IMR-90 (cell line): Measurements from ENCODE around the gene GPBAR1. TPM values are rescaled to one million over a fixed set of nuclear protein-coding genes. Genes with fewer than 3 reads are reported as not detected.

ENCODE experiments used
- ATAC-seq: fragments of 200-7000 bp; cut with Tn5 transposase; 2 replicates; pipeline ENCODE4 v1.9.1; 2020; ENCODE audit warnings: low read depth, mild to moderate bottlenecking, moderate library complexity
- BruUV-seq: library from RNA; stranded (reverse); fragments of 400-500 nt; replicated peaks from 2 replicates; lab custom pipeline; 2021; lab: Mats Ljungman, UMichigan
- CTCF ChIA-PET: fragments of 300-600 bp; formaldehyde crosslinking; extraction: SDS; loops from one replicate; lab custom pipeline; 2021; ENCODE audit warnings: antibody characterized with exemption; lab: Yijun Ruan, JAX
- POLR2A ChIA-PET: fragments of 300-600 bp; sonication (Branson Sonifier 250); formaldehyde crosslinking; loops from one replicate; lab custom pipeline; 2022; ENCODE audit warnings: antibody characterized with exemption; ENCODE audit not compliant: unreplicated experiment; lab: Charles Lee
- DNase-seq: peaks from one replicate; pipeline ENCODE4 v3.0.0; 2013
- H2AFZ ChIP-seq: replicated peaks from 2 replicates; pipeline ENCODE3; 2013; ENCODE audit warnings: low read length, mild to moderate bottlenecking; ENCODE audit not compliant: poor library complexity
- H2AK5ac ChIP-seq: 2 replicates; pipeline ENCODE4 v1.6.1; 2013; ENCODE audit warnings: low read depth, low read length, inconsistent platforms
- H2AK9ac ChIP-seq: replicated peaks from 2 replicates; pipeline ENCODE3; 2013; ENCODE audit warnings: mild to moderate bottlenecking, low read depth, low read length, moderate library complexity; ENCODE audit not compliant: poor library complexity
- H2BK120ac ChIP-seq: 2 replicates; pipeline ENCODE4 v1.6.1; 2013; ENCODE audit warnings: low read depth, low read length, inconsistent platforms
- H2BK15ac ChIP-seq: 3 replicates; pipeline ENCODE4 v1.6.1; 2013; ENCODE audit warnings: low read depth, low read length, inconsistent platforms
- H2BK20ac ChIP-seq: 2 replicates; pipeline ENCODE4 v1.6.1; 2013; ENCODE audit warnings: low read depth, mild to moderate bottlenecking, inconsistent platforms, low read length, moderate library complexity
- H2BK5ac ChIP-seq: 2 replicates; pipeline ENCODE4 v1.6.1; 2013; ENCODE audit warnings: mild to moderate bottlenecking, low read depth, low read length, inconsistent platforms; ENCODE audit not compliant: poor library complexity, severe bottlenecking
- H3K14ac ChIP-seq: replicated peaks from 2 replicates; pipeline ENCODE4 v1.6.1; 2013; ENCODE audit warnings: low read depth, low read length, inconsistent platforms
- H3K18ac ChIP-seq: 2 replicates; pipeline ENCODE4 v1.6.1; 2013; ENCODE audit warnings: low read depth, low read length, control low read depth
- H3K23ac ChIP-seq: 2 replicates; pipeline ENCODE4 v1.6.1; 2013; ENCODE audit warnings: low read depth, low read length, inconsistent platforms
- H3K27ac ChIP-seq: 2 replicates; pipeline ENCODE4 v1.5.1; 2013; ENCODE audit warnings: mild to moderate bottlenecking, control low read depth, low read length; ENCODE audit not compliant: insufficient read depth
- H3K27me3 ChIP-seq: 2 replicates; pipeline ENCODE4 v1.6.1; 2013; ENCODE audit warnings: low read length; ENCODE audit not compliant: control insufficient read depth, insufficient read depth
- H3K36me3 ChIP-seq: 2 replicates; pipeline ENCODE4 v1.6.1; 2013; ENCODE audit warnings: low read length, mixed read lengths; ENCODE audit not compliant: control insufficient read depth, insufficient read depth
- H3K4ac ChIP-seq: 2 replicates; pipeline ENCODE4 v1.6.1; 2013; ENCODE audit warnings: low read depth, low read length, inconsistent platforms
- H3K4me1 ChIP-seq: 2 replicates; pipeline ENCODE4 v1.6.1; 2013; ENCODE audit warnings: low read length, mixed read lengths; ENCODE audit not compliant: control insufficient read depth, insufficient read depth
- H3K4me2 ChIP-seq: 2 replicates; pipeline ENCODE4 v1.6.1; 2013; ENCODE audit warnings: low read depth, mild to moderate bottlenecking, control low read depth, low read length, moderate library complexity
- H3K4me3 ChIP-seq: 2 replicates; pipeline ENCODE4 v1.5.1; 2013; ENCODE audit warnings: low read depth, mild to moderate bottlenecking, control low read depth, low read length, moderate library complexity; ENCODE audit not compliant: insufficient read depth
- H3K56ac ChIP-seq: 2 replicates; pipeline ENCODE4 v1.6.1; 2013; ENCODE audit warnings: low read length, inconsistent platforms; ENCODE audit not compliant: insufficient read depth; ENCODE audit errors: extremely low read depth
- H3K79me1 ChIP-seq, 2 experiments: 2 replicates each; pipeline ENCODE4 v1.6.1; 2013; ENCODE audit warnings: low read length in 2 of 2, inconsistent platforms in 1 of 2, low read depth in 1 of 2
- H3K9ac ChIP-seq: 2 replicates; pipeline ENCODE4 v1.6.1; 2013; ENCODE audit warnings: low read depth, low read length, control low read depth
- H3K9me1 ChIP-seq: 2 replicates; pipeline ENCODE4 v1.6.1; 2013; ENCODE audit warnings: low read length, inconsistent platforms; ENCODE audit not compliant: insufficient read depth
- H3K9me3 ChIP-seq: 2 replicates; pipeline ENCODE4 v1.6.1; 2013; ENCODE audit warnings: low read length; ENCODE audit not compliant: control insufficient read depth, insufficient read depth
- H4K20me1 ChIP-seq: 2 replicates; pipeline ENCODE4 v1.6.1; 2013; ENCODE audit warnings: low read length, inconsistent platforms; ENCODE audit not compliant: insufficient read depth
- H4K5ac ChIP-seq: 2 replicates; pipeline ENCODE4 v1.6.1; 2013; ENCODE audit warnings: mild to moderate bottlenecking, low read depth, low read length, control low read depth
- H4K8ac ChIP-seq, 2 experiments: 2 replicates each; pipeline ENCODE4 v1.6.1; 2013; ENCODE audit warnings: low read depth in 2 of 2, low read length in 2 of 2, control low read depth in 1 of 2, inconsistent platforms in 1 of 2
- H4K91ac ChIP-seq: 2 replicates; pipeline ENCODE4 v1.6.1; 2013; ENCODE audit warnings: low read depth, low read length, inconsistent platforms; ENCODE audit not compliant: insufficient read depth
- BHLHE40 ChIP-seq: fragments of 150-350 bp; IDR thresholded peaks from 2 replicates; pipeline ENCODE4 v1.6.1; 2016; ENCODE audit warnings: mild to moderate bottlenecking, low read depth, low read length
- CEBPB ChIP-seq: IDR thresholded peaks from 2 replicates; pipeline ENCODE4 v1.6.1; 2012; ENCODE audit warnings: low read depth, low read length, improper control_type of control experiment
- ELK1 ChIP-seq: fragments of 150-350 bp; IDR thresholded peaks from 2 replicates; pipeline ENCODE4 v1.6.1; 2016; ENCODE audit warnings: low read depth, mild to moderate bottlenecking, low read length, moderate library complexity, borderline replicate concordance
- FOS ChIP-seq: fragments of 150-350 bp; IDR thresholded peaks from 2 replicates; pipeline ENCODE4 v1.6.1; 2016; ENCODE audit warnings: low read depth, low read length
- MAFK ChIP-seq: IDR thresholded peaks from 2 replicates; pipeline ENCODE4 v1.6.1; 2012; ENCODE audit warnings: low read depth, low read length, improper control_type of control experiment
- MAZ ChIP-seq: IDR thresholded peaks from 2 replicates; pipeline ENCODE4 v1.6.1; 2012; ENCODE audit warnings: low read depth, mild to moderate bottlenecking, low read length, improper control_type of control experiment, moderate library complexity, borderline replicate concordance
- MXI1 ChIP-seq: IDR thresholded peaks from 2 replicates; pipeline ENCODE4 v1.6.1; 2012; ENCODE audit warnings: low read depth, mild to moderate bottlenecking, low read length, moderate library complexity, borderline replicate concordance
- NFE2L2 ChIP-seq: fragments of 150-350 bp; IDR thresholded peaks from 2 replicates; pipeline ENCODE4 v1.6.1; 2016; ENCODE audit warnings: low read depth, mild to moderate bottlenecking, low read length
- POLR2A ChIP-seq: IDR thresholded peaks from 2 replicates; pipeline ENCODE4 v1.6.1; 2012; ENCODE audit warnings: mild to moderate bottlenecking, low read depth, low read length
- RAD21 ChIP-seq: IDR thresholded peaks from 2 replicates; pipeline ENCODE4 v1.6.1; 2012; ENCODE audit warnings: low read length, improper control_type of control experiment
- RCOR1 ChIP-seq: IDR thresholded peaks from 2 replicates; pipeline ENCODE4 v1.6.1; 2012; ENCODE audit warnings: mild to moderate bottlenecking, low read length, improper control_type of control experiment; ENCODE audit not compliant: insufficient replicate concordance
- RFX5 ChIP-seq: IDR thresholded peaks from 2 replicates; pipeline ENCODE4 v1.8.0; 2012; ENCODE audit warnings: low read depth, mild to moderate bottlenecking, low read length, moderate library complexity
- SMC3 ChIP-seq: fragments of 150-350 bp; IDR thresholded peaks from 2 replicates; pipeline ENCODE4 v1.6.1; 2016; ENCODE audit warnings: low read depth, mild to moderate bottlenecking, antibody characterized with exemption, low read length, moderate library complexity
- USF2 ChIP-seq: fragments of 150-350 bp; IDR thresholded peaks from 2 replicates; pipeline ENCODE4 v1.6.1; 2017; ENCODE audit warnings: mild to moderate bottlenecking, antibody characterized with exemption, low read length, low read depth
- WGBS, 2 experiments: methylation state at CpG; one replicate each; pipeline versions ENCODE4 v1.1.5 to v1.1.7; 2013; ENCODE audit warnings: missing lambda C conversion rate in 2 of 2; ENCODE audit not compliant: insufficient read length in 1 of 2; ENCODE audit errors: extremely low coverage in 2 of 2; 5-methylcytosine and 5-hydroxymethylcytosine counted together
- dilution Hi-C: fragments of 300-500 bp; cut with HindIII; formaldehyde crosslinking; loops from one replicate; pipeline ENCODE4 v1.14.3; 2018; ENCODE audit warnings: low sequenced_read_pairs; ENCODE audit not compliant: unreplicated experiment
- in situ Hi-C: fragments of 300-500 bp; cut with MboI; formaldehyde crosslinking; loops from 3 replicates; pipeline ENCODE4 v1.14.3; 2019; ENCODE audit warnings: low sequenced_read_pairs, inconsistent platforms, mixed read lengths
- intact Hi-C: fragments of 100-400 bp; cut with micrococcal nuclease; formaldehyde crosslinking; loops from 2 replicates; pipeline ENCODE4 v1.10.0; 2022
- polyA plus RNA-seq, 3 experiments: library from polyadenylated mRNA; depleted of rRNA; stranded (reverse); fragments of >200 nt; gene quantifications; 2 replicates each; pipeline ENCODE4 v1.2.3, GENCODE V29; 2012; ENCODE audit warnings: low replicate concordance in 1 of 3
- total RNA-seq: library from RNA; depleted of rRNA; stranded (reverse); fragments of >200 nt; gene quantifications from 2 replicates; pipeline ENCODE4 v1.2.3, GENCODE V29; 2012

GPBAR1 gene
- total and polyA plus RNA-seq, 2 of the 4 experiments (the other 2 are of a cell fraction) = under 0.01 to 0.21 TPM

DNA sequence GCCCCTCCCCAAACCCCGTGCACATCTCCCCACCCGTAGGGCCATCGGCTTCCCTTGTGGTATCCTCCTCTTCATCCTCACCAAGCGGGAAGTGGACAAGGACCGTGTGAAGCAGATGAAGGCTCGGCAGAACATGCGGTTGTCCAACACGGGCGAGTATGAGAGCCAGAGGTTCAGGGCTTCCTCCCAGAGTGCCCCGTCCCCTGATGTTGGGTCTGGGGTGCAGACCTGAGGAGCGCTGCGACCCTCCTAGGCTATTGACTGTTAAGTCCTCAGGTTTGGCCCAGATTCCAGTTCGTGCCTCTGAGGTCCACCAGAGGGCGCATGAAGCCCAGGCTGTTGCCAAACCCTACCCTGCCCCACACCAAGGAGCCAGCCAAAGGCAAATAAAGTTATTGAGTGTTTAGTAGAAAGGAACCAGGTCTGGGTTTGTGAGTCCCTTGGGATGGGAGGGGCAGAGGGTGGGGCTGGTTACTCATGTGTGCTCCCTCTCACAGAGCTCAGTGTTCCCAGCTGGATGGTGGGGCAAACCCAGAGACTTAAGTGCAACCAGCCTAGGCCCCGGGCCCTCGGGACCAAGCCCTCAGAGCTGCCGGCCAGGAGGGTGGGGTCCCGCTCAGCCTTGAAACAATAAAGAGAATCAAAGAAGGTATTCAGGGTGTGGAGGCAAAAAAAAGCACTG is 11.9 kb downstream of the GPBAR1 start:
- H3K14ac ChIP-seq = no peak overlapping the region
- H3K9ac ChIP-seq = no peak overlapping the region
- H2AK5ac ChIP-seq = 0 out of 2 replicates have a peak overlapping the region, but pooled peaks have one; percentile 36
- H2BK20ac ChIP-seq = no peak overlapping the region
- in situ Hi-C loops = loop anchor here (10.0 kb wide), 1 partner anchor 122 kb away; the partner anchor contains the start of gene CTDSP1
- 0 out of 4 replicates have a peak overlapping the region, but pooled peaks of 1 of the 2 experiments have one; percentile 22 for H4K8ac ChIP-seq
- no peak overlapping the region for H4K91ac ChIP-seq
- no peak overlapping the region for H4K5ac ChIP-seq
- no peaks in the 10 kb centered on the region for H3K27me3 ChIP-seq
- H2BK120ac ChIP-seq = no peak overlapping the region
- H3K79me1 ChIP-seq = peaks cover 20 to 69% of the 10 kb centered on the region in 2 experiments
- no peak overlapping the region for H2BK15ac ChIP-seq
- WGBS, 2 experiments = 49% methylated on average over 7 of the region's 18 CpGs; no CpG with 5 or more reads in 1 of the 2 experiments
- peaks cover 10% of the 10 kb centered on the region for H3K4me1 ChIP-seq
- no peak overlapping the region for H3K18ac ChIP-seq
- ATAC-seq (peak; percentile 13), DNase-seq (peak; percentile 84)
- CTCF ChIA-PET = interaction anchor here (0.8 to 3.9 kb wide), 4 partner anchors 12 to 170 kb away, joined by 3 to 24 read pairs (median 4); partner anchors contain the start of genes CATIP and TMBIM1
- no peak overlapping the region for H3K23ac ChIP-seq
- no peak overlapping the region for H3K4me2 ChIP-seq
- peak overlapping the region; percentile 68 for H3K4ac ChIP-seq
- POLR2A ChIA-PET = interaction anchor here (0.6 to 1.1 kb wide), 2 partner anchors 10 to 14 kb away, joined by 3 to 4 read pairs; no protein-coding TSS in a partner anchor
- H2AFZ ChIP-seq = peak overlapping the region; percentile 39
- H3K36me3 ChIP-seq = peaks cover 41% of the 10 kb centered on the region
- peak overlapping the region; percentile 0 for H2AK9ac ChIP-seq
- H3K4me3 ChIP-seq = no peak overlapping the region
- peaks cover 9% of the 10 kb centered on the region; the same call in 1 of the 2 replicates for H4K20me1 ChIP-seq
- BruUV-seq = no TSS peak
- H3K56ac ChIP-seq = no peak overlapping the region
- intact Hi-C loops = loop anchor here (1.0 to 10.0 kb wide), 4 partner anchors 14 to 292 kb away; partner anchors contain the start of genes CATIP, CNOT9 and USP37
- dilution Hi-C loops = no loop called here
- no peak overlapping the region for H2BK5ac ChIP-seq
- H3K9me3 ChIP-seq = no peaks in the 10 kb centered on the region
- H3K27ac ChIP-seq = peak overlapping the region; percentile 8; the same call in 1 of the 2 replicates
- 0 out of 2 replicates have a peak, but pooled peaks cover 3% of the 10 kb centered on the region for H3K9me1 ChIP-seq
- TF ChIP-seq NFE2L2 (no peak), CEBPB (peak; percentile 59), RFX5 (no peak), MAFK (no peak), USF2 (no peak), SMC3 (peak; percentile 93), MAZ (peak; percentile 75), FOS (no peak), RCOR1 (no peak), POLR2A (peak; percentile 40; the same call in 1 of the 2 replicates), RAD21 (peak; percentile 93), ELK1 (no peak), BHLHE40 (no peak), MXI1 (0 out of 2 replicates have a peak, but pooled peaks have one; percentile 31)
